Endothelial cell of umbilical vein (primary cell): ENCODE measurements around the gene RIPK4. TPM values are rescaled to one million over a fixed set of nuclear protein-coding genes. Genes with fewer than 3 reads are reported as not detected.

Experiments
- BruUV-seq: library from RNA; stranded (reverse); fragments of 400-500 nt; replicated peaks from 2 replicates; lab custom pipeline; 2021; lab: Mats Ljungman, UMichigan
- CTCF ChIA-PET: fragments of 300-600, 350-600 bp; sonication (Branson Sonifier 250); formaldehyde crosslinking; loops from one replicate; lab custom pipeline; 2021; ENCODE audit warnings: antibody characterized with exemption, inconsistent platforms; lab: Charles Lee
- POLR2A ChIA-PET: fragments of 300-600, 350-600 bp; sonication (Branson Sonifier 250); formaldehyde crosslinking; loops from one replicate; lab custom pipeline; 2021; ENCODE audit warnings: antibody characterized with exemption, inconsistent platforms; lab: Charles Lee
- DNase-seq: peaks from one replicate; pipeline ENCODE4 v3.0.0-alpha.2; 2011; ENCODE audit warnings: low read depth, low spot score
- FAIRE-seq: peaks from 2 replicates; lab custom pipeline; 2011; peaks lifted over from hg19 to GRCh38; lab: Jason Lieb, UNC
- H2AFZ ChIP-seq: 2 replicates; pipeline ENCODE4 v1.6.0; 2012; ENCODE audit warnings: low read depth, low read length, control low read depth, inconsistent platforms
- H3K27ac ChIP-seq: 2 replicates; pipeline ENCODE4 v1.5.1; 2011; ENCODE audit warnings: low read depth, mild to moderate bottlenecking, control low read depth, low read length, moderate library complexity; ENCODE audit not compliant: insufficient read depth
- H3K27me3 ChIP-seq, 2 experiments: 2 replicates each; pipeline versions ENCODE4 v1.6.0 to v1.6.1; 2011; ENCODE audit warnings: low read length in 2 of 2, mixed read lengths in 1 of 2; ENCODE audit not compliant: control insufficient read depth in 2 of 2, insufficient read depth in 2 of 2
- H3K36me3 ChIP-seq, 2 experiments: 2 replicates in 1 of 2; 3 replicates in 1 of 2; pipeline ENCODE4 v1.5.1; 2011; ENCODE audit warnings: low read length in 2 of 2, mild to moderate bottlenecking in 1 of 2, moderate library complexity in 1 of 2; ENCODE audit not compliant: control insufficient read depth in 2 of 2, insufficient read depth in 2 of 2; ENCODE audit errors: extremely low read depth in 1 of 2
- H3K4me1 ChIP-seq: 3 replicates; pipeline ENCODE4 v1.5.1; 2011; ENCODE audit warnings: mild to moderate bottlenecking, low read length; ENCODE audit not compliant: control insufficient read depth, insufficient read depth; ENCODE audit errors: extremely low read depth
- H3K4me2 ChIP-seq: 2 replicates; pipeline ENCODE4 v1.6.1; 2011; ENCODE audit warnings: low read length, control low read depth, mixed read lengths; ENCODE audit not compliant: insufficient read depth
- H3K4me3 ChIP-seq, 3 experiments: fragments of 200-600 bp in 1 of 3; sonication (generic), shearing (Covaris generic) in 1 of 3; replicated peaks in 1 of 3; 2 replicates each; pipeline ENCODE4 v1.5.1; 2011 to 2016; ENCODE audit warnings: control low read depth in 3 of 3, low read length in 3 of 3, mild to moderate bottlenecking in 2 of 3, inconsistent platforms in 1 of 3, low read depth in 1 of 3, moderate library complexity in 1 of 3; ENCODE audit not compliant: insufficient read depth in 1 of 3
- H3K79me2 ChIP-seq: 2 replicates; pipeline ENCODE4 v1.6.0; 2012; ENCODE audit warnings: low read length, inconsistent platforms; ENCODE audit not compliant: control insufficient read depth, insufficient read depth
- H3K9ac ChIP-seq: replicated peaks from 2 replicates; pipeline ENCODE3; 2011; ENCODE audit warnings: low read length, control low read depth; ENCODE audit not compliant: insufficient read depth; ENCODE audit errors: extremely low read depth
- H3K9me1 ChIP-seq: replicated peaks from 3 replicates; pipeline ENCODE4 v1.6.0; 2011; ENCODE audit warnings: mild to moderate bottlenecking, low read length; ENCODE audit not compliant: control insufficient read depth, insufficient read depth; ENCODE audit errors: extremely low read depth
- H3K9me3 ChIP-seq: replicated peaks from 2 replicates; pipeline ENCODE4 v1.5.1; 2012; ENCODE audit warnings: low read length, inconsistent platforms; ENCODE audit not compliant: control insufficient read depth, insufficient read depth
- H4K20me1 ChIP-seq: replicated peaks from 2 replicates; pipeline ENCODE3; 2011; ENCODE audit warnings: mild to moderate bottlenecking, low read length; ENCODE audit not compliant: control insufficient read depth, insufficient read depth; ENCODE audit errors: extremely low read depth
- FOS ChIP-seq: IDR thresholded peaks from 2 replicates; pipeline ENCODE4 v1.6.1; 2011; ENCODE audit warnings: mild to moderate bottlenecking, low read length, moderate library complexity, borderline replicate concordance; ENCODE audit not compliant: insufficient read depth
- JUN ChIP-seq: IDR thresholded peaks from 2 replicates; pipeline ENCODE4 v1.6.1; 2011; ENCODE audit warnings: borderline replicate concordance, low read depth; ENCODE audit not compliant: insufficient read length, insufficient read depth
- MYC ChIP-seq: IDR thresholded peaks from one replicate; pipeline ENCODE4 v1.6.1; 2011; ENCODE audit warnings: mild to moderate bottlenecking, low read depth, low read length
- POLR2A ChIP-seq: IDR thresholded peaks from 2 replicates; pipeline ENCODE4 v1.6.1; 2012; ENCODE audit warnings: low read depth, mild to moderate bottlenecking, control low read depth, low read length
- POLR2AphosphoS5 ChIP-seq: IDR thresholded peaks from 2 replicates; pipeline ENCODE4 v1.6.1; 2012; ENCODE audit warnings: low read depth, mild to moderate bottlenecking, control low read depth, low read length, moderate library complexity; ENCODE audit not compliant: insufficient read depth
- dilution Hi-C: fragments of 300-500 bp; cut with MboI; formaldehyde crosslinking; loops from one replicate; pipeline ENCODE4 v1.15.0; 2019; ENCODE audit warnings: low sequenced_read_pairs; ENCODE audit not compliant: extremely low pct_ligation_motif_present
- intact Hi-C: fragments of 100-400 bp; cut with micrococcal nuclease; formaldehyde crosslinking; loops from one replicate; pipeline ENCODE4 v1.10.0; 2022
- polyA plus RNA-seq, 4 experiments: library from polyadenylated mRNA; depleted of rRNA in 3 of 4; stranded (reverse) in 3 of 4; unstranded in 1 of 4; fragments of >200 nt; gene quantifications; 2 replicates each; pipeline versions ENCODE4 v1.2.1 to v1.2.3, GENCODE V29; 2011 to 2012; ENCODE audit warnings: missing spikeins in 1 of 4
- total RNA-seq: library from RNA; stranded (reverse); gene quantifications from 2 replicates; pipeline ENCODE4 v1.2.3, GENCODE V29; 2021
- TF ChIP-seq, protein P1 (sequence below): IDR thresholded peaks from 2 replicates; pipeline ENCODE4 v1.6.1; 2011; ENCODE audit not compliant: insufficient read depth, insufficient read length

RIPK4 gene
- total and polyA plus RNA-seq, 2 donors (not counting 3 experiments of a cell fraction or from before 2014, with no cell fraction given) = not detected

DNA sequence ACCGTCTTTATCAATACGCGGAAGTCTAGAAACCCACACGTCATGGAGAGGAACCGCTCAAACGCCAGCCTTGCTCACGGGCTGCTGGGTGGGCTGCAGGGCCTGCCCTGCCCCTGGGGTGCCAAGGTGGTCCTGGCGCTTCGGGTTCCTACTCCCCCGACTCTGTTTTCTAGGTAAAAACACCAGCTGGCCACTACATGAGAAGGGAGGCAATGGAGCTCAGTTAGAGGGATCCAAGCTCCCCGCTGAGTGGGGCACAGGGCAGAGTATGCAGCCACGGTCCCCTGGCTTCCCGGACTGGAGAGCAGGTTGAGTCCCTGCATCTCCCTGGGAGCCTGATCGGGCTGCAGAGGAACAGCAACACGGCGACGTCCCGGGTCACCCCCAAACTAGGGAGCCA lies 41.2 kb upstream of the RIPK4 start:
- intact Hi-C loops = no loop called here
- H3K36me3 ChIP-seq = peaks cover 0 to 8% of the 10 kb centered on the region in 2 experiments
- dilution Hi-C loops = no loop called here
- FAIRE-seq = no peak
- no peak for TF ChIP-seq POLR2A
- ChIA-PET POLR2A (no interaction called here), CTCF (interaction anchor here (1.6 kb wide), 1 partner anchor 9 kb away, joined by 8 read pairs; no protein-coding TSS in a partner anchor)
- H2AFZ ChIP-seq = no peak overlapping the region
- H3K79me2 ChIP-seq = no peaks in the 10 kb centered on the region
- H3K27ac ChIP-seq = no peak overlapping the region
- H3K9me1 ChIP-seq = no peaks in the 10 kb centered on the region
- H3K4me2 ChIP-seq = no peak overlapping the region
- H3K27me3 ChIP-seq = no peaks in the 10 kb centered on the region
- H4K20me1 ChIP-seq = no peaks in the 10 kb centered on the region
- H3K9ac ChIP-seq = no peak overlapping the region
- no peak overlapping the region for H3K4me3 ChIP-seq
- H3K4me1 ChIP-seq = no peaks in the 10 kb centered on the region
- H3K9me3 ChIP-seq = no peaks in the 10 kb centered on the region
- no TSS peak for BruUV-seq
- DNase-seq = no peak

DNA sequence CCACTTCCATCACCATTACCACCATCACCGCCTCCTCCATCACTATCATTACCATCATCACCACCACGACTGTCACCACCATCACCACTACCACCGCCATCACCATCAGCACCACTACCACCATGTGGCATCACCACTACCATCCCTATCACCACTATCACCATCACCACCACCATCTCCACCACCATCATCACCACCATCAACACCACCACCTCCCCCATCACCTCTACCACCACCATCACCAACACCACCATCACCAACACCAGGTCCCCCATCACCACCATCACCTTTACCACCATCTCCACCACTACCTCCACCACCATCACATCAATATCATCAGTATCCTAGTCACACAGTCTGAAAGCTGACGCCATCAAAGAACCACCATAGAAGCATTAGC lies 39.9 kb upstream of the RIPK4 start:
- H3K4me2 ChIP-seq = no peak overlapping the region
- FAIRE-seq (no peak), DNase-seq (no peak)
- H2AFZ ChIP-seq = no peak overlapping the region
- H3K27ac ChIP-seq = no peak overlapping the region
- no peaks in the 10 kb centered on the region for H3K27me3 ChIP-seq
- intact Hi-C loops (no loop called here), dilution Hi-C loops (no loop called here)
- no peak overlapping the region for H3K9ac ChIP-seq
- no peak for TF ChIP-seq POLR2A
- TF ChIP-seq POLR2AphosphoS5 = no peak
- TF ChIP-seq, protein P1, sequence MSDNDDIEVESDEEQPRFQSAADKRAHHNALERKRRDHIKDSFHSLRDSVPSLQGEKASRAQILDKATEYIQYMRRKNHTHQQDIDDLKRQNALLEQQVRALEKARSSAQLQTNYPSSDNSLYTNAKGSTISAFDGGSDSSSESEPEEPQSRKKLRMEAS = no peak
- TF ChIP-seq FOS = no peak
- no peak for TF ChIP-seq JUN
- no peak for TF ChIP-seq MYC
- H3K36me3 ChIP-seq = peaks cover 0 to 10% of the 10 kb centered on the region in 2 experiments
- ChIA-PET POLR2A (no interaction called here), CTCF (interaction anchor here (1.6 kb wide), 1 partner anchor 10 kb away, joined by 8 read pairs; no protein-coding TSS in a partner anchor)
- H4K20me1 ChIP-seq = no peaks in the 10 kb centered on the region
- no peak overlapping the region for H3K4me3 ChIP-seq
- no peaks in the 10 kb centered on the region for H3K4me1 ChIP-seq
- no peaks in the 10 kb centered on the region for H3K9me1 ChIP-seq
- no peaks in the 10 kb centered on the region for H3K79me2 ChIP-seq
- no TSS peak for BruUV-seq
- H3K9me3 ChIP-seq = no peaks in the 10 kb centered on the region
